Stimulated activated effector memory CD8-positive, alpha-beta T cell treated with anti-CD3 and anti-CD28 coated beads, Interleukin-12 subunit alpha, Interleukin-12 subunit beta, amount 100 ng/mL, for 72 hours (primary cell): ENCODE measurements around the gene CCL17.

ENCODE experiments used
- ATAC-seq: fragments of 150-1000 bp; cut with Tn5 transposase; 2 replicates; pipeline ENCODE4 v1.10.0; 2021
- DNase-seq, 2 donors: peaks; one replicate each; pipeline ENCODE4 v3.0.0; 2021 to 2022; ENCODE audit warnings: low spot score in 2 of 2
- H3K27ac Mint-ChIP-seq: one replicate; pipeline ENCODE4 v1.8.0; 2022; ENCODE audit warnings: mild to moderate bottlenecking, mixed read lengths
- H3K36me3 Mint-ChIP-seq: one replicate; pipeline ENCODE4 v1.8.0; 2022; ENCODE audit warnings: mild to moderate bottlenecking, mixed read lengths
- H3K4me1 Mint-ChIP-seq: one replicate; pipeline ENCODE4 v1.8.0; 2022; ENCODE audit warnings: mixed read lengths
- H3K4me3 Mint-ChIP-seq: one replicate; pipeline ENCODE4 v1.8.0; 2022; ENCODE audit warnings: mild to moderate bottlenecking, mixed read lengths
- H3K9me3 Mint-ChIP-seq: one replicate; pipeline ENCODE4 v1.8.0; 2022; ENCODE audit warnings: mixed read lengths

The CCL17 gene

DNA sequence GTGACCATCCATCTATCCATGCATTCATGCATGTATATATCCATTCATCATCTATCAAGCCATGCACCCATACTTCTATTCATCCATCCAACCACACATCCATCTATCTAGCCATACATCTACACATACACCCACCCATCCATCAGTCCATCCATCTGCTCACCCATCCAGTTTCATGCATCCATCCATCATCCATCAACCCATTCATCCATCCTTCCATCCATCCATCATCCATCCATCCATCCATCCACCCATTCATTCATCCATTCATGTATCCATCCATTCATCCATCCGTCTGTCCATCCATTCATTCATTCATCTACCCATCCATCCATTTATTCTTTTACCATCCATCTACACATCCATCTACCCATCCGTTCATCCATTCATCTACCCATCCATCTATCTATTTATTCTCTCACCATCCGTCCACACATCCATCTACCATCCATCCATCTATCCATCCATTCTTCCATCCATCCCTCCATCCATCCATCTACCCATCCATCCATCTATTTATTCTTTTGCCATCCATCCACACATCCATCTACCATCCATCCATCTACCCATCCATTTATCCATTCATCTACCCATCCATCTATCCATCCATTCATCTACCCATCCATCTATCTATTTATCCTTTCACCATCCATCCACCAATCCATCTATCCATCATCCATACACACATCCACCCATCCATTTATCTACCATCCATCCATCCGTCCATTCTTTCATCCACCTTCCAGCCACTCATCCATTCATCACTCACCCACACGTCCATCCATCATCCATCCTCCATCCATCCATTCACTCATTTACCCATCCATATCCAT is 3.2 kb downstream of the CCL17 start:
- Mint-ChIP-seq H3K27ac (no peak overlapping the region), H3K4me3 (no peak overlapping the region), H3K36me3 (peaks cover 5% of the 10 kb centered on the region), H3K4me1 (peaks cover 11% of the 10 kb centered on the region), H3K9me3 (no peaks in the 10 kb centered on the region)
- ATAC-seq: no peak
- no peak for DNase-seq

DNA sequence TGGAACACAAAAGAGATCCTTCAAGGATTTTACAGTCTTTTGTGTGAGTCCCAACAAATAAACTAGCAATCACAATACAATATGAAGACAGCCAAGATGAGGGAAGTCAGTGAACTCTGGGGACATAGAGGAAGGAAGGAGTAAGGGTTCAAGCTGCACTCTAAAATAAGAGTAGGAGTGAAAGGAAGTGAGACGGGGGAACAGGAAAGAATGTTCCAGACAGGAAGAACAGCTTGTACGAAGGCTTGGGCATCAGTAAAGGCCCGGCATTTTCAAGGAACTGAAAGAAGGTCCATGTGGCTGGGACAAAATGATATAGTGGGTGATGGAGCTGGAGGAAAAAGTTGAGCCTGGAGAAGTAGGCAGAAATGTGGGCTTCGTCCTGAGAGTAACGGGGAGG is 4.5 kb downstream of the CCL17 start:
- Mint-ChIP-seq H3K4me1 (peaks cover 16% of the 10 kb centered on the region), H3K4me3 (no peak overlapping the region), H3K36me3 (peaks cover 5% of the 10 kb centered on the region), H3K9me3 (no peaks in the 10 kb centered on the region), H3K27ac (peak overlapping the region; percentile 17)
- DNase-seq (no peak), ATAC-seq (no peak)

DNA sequence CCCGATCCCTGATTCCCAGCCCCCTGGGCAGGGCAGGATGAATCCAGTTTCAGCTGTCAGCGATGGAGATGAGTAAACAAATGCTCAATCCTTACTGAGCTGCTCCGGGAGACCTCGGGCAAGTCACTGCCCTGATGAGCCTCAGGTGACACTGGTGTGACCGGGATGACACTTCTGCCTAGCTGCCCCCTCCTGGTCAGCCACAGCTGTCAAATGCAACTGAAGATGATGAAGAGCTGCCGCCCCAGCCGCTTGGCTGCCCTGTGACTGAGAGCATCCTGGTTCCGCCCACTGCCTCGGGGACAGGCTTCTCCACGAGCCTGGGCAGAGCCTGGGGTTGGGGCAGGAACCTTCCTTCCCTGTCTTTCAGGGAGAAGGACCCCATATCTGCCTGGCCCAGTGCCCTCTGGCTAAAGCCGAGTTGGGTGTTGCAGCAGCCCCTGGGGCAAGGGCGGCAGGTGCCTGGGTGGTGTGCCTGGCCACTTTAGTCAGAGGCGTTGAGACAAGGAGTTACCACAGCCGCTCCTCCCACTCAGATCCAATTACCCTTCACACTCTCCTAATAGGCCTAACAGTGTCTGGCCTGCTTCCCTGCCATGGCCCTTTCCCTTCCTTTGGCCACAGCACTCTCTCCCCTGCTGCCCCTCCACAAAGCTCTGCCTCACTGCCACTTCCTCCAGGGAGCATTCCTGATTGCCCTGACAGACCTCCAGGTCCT is 5.5 kb downstream of the CCL17 start:
- no peak overlapping the region for H3K27ac Mint-ChIP-seq
- ATAC-seq: no peak
- H3K9me3 Mint-ChIP-seq: no peaks in the 10 kb centered on the region
- H3K4me1 Mint-ChIP-seq: peaks cover 11% of the 10 kb centered on the region
- H3K4me3 Mint-ChIP-seq: no peak overlapping the region
- H3K36me3 Mint-ChIP-seq: peaks cover 5% of the 10 kb centered on the region
- DNase-seq: no peak

DNA sequence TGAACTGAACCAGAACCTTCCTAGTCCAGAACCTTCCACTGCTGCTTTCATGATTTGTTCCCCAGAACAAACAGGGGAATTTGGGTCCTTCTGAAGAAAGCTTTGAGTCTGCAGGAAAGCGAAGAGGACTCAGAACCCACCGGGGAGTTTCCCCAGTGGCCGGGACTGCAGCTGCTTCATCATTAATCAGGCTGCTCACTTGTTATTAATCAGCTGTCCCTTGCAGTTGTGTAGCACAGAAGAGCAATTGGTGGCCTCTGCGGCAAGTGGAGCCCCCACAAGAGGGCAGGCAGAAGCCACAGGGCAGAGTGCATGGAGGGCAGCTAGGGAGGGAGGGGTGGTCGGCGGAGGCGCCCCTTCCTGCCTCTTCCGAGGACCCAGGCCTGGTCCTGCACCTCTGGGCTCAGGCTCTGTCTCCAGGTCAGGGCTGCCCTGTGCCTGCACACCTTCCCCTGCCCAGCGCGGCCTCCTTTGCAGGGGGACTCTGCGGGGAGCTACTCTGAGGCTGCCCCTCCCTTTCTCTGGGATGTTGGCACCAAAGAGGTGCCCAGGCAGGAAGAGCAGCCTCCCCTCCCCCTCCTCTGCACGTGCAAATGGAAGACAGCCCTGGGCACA is 6.9 kb downstream of the CCL17 start:
- Mint-ChIP-seq H3K9me3 (no peaks in the 10 kb centered on the region), H3K4me3 (no peak overlapping the region), H3K36me3 (peaks cover 5% of the 10 kb centered on the region), H3K27ac (no peak overlapping the region), H3K4me1 (peaks cover 8% of the 10 kb centered on the region)
- peak; percentile 33 for ATAC-seq
- no peak for DNase-seq

DNA sequence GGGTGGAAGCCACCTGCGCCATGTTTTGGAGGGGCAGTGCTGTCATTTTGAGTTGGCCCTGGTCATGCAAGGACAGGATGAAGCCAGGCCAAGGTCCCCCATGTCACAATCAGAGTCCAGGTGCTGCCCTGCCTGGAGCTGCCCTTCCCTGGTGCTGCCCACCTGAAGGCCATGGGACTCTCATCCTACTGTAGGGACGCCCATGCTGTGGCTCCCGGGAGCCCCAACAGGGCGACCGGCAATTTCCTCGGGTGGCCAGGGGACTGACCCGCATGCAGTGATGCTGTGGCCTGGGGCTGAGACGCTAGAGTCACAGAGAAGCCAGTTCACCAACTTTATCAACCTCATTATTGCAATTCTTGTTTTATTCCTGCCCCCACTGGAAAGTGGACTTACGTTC is 8.0 kb downstream of the CCL17 start:
- H3K36me3 Mint-ChIP-seq: peaks cover 14% of the 10 kb centered on the region
- no peak for ATAC-seq
- H3K4me3 Mint-ChIP-seq: no peak overlapping the region
- no peak overlapping the region for H3K27ac Mint-ChIP-seq
- no peak for DNase-seq
- H3K4me1 Mint-ChIP-seq: peaks cover 19% of the 10 kb centered on the region
- H3K9me3 Mint-ChIP-seq: no peaks in the 10 kb centered on the region

DNA sequence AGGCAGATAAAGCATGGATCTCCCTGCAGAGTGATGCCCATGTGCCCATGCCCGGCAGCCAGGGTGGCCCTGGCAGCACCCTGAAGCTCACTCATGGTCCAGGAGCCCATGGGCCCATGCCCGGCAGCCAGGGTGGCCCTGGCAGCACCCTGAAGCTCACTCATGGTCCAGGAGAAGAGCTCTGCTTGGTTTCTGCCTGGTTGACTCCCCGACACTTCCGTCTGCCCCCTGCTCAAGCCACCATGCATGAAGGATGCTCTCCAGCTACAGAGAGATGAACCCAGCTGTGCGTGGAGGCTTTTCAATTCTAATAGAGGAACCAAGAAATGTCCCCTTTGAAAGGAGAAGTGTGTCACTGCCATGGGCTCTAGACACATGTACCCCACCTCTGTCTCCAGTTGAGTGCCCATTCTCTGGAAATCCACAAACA is 8.7 kb downstream of the CCL17 start:
- peaks cover 25% of the 10 kb centered on the region for H3K4me1 Mint-ChIP-seq
- no peak overlapping the region for H3K4me3 Mint-ChIP-seq
- ATAC-seq: no peak
- no peak for DNase-seq
- no peaks in the 10 kb centered on the region for H3K9me3 Mint-ChIP-seq
- peaks cover 14% of the 10 kb centered on the region for H3K36me3 Mint-ChIP-seq
- no peak overlapping the region for H3K27ac Mint-ChIP-seq

DNA sequence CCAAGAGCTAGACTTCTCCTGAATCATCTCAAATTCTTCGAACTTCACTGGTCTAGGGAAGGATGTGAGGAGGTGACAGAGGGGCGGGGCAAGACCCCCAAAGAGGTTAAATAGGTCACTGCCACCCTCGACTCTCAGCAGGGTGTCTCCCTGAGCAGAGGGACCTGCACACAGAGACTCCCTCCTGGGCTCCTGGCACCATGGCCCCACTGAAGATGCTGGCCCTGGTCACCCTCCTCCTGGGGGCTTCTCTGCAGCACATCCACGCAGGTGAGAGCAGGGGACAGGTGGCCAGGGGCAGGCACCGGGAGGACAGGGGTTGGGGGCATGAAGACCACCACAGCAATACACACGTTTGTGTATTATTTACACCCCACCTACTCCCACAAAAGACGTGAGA is 9.2 kb downstream of the CCL17 start:
- H3K9me3 Mint-ChIP-seq: no peaks in the 10 kb centered on the region
- ATAC-seq: no peak
- DNase-seq: no peak
- no peak overlapping the region for H3K27ac Mint-ChIP-seq
- H3K4me3 Mint-ChIP-seq: no peak overlapping the region
- peaks cover 14% of the 10 kb centered on the region for H3K36me3 Mint-ChIP-seq
- peaks cover 29% of the 10 kb centered on the region for H3K4me1 Mint-ChIP-seq

DNA sequence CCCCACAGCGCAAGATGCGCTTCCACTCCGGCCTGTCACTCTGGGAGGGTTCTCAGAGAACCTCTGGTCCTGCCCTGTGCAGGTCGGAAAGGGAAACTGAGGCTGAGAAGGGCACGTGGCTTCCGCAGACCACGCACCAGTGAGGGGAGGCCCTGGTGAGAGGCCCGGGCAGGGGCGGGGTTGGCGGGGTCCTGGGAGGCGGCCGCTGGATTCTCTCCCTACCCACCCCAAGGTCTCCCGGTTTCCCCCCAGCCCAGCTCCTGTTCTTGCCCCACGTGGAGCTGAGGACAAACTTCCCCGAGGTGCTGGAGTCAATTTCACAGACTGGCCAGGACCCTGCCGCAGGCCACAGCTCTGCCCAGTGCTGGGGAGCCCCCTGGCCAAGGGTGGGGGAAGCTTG is 11.5 kb downstream of the CCL17 start:
- DNase-seq (no peak), ATAC-seq (no peak)
- peaks cover 14% of the 10 kb centered on the region for H3K36me3 Mint-ChIP-seq
- peak overlapping the region; percentile 95 for H3K27ac Mint-ChIP-seq
- peak overlapping the region; percentile 71 for H3K4me3 Mint-ChIP-seq
- H3K9me3 Mint-ChIP-seq: no peaks in the 10 kb centered on the region
- peaks cover 34% of the 10 kb centered on the region for H3K4me1 Mint-ChIP-seq

DNA sequence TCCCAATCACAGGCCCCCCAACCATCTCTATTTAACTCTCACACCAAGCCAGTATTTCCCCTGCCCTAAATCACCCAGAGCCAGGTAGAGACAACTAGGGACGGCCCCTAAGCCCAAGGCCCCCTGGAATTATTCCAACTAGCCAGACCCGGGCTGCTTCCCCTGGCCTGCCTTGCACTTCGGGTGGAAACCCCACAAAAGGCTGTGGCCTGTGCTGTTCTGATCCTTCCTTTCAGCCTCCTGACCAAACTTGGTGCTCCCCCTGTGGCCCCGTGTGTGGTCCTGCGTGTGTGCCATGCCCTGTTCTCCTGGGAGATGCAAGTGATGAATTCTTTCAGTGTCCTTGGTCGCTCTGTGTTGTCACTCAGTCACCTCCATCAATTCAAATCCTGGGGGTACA is 14.9 kb downstream of the CCL17 start:
- ATAC-seq (no peak), DNase-seq (no peak)
- Mint-ChIP-seq H3K36me3 (peaks cover 14% of the 10 kb centered on the region), H3K4me3 (no peak overlapping the region), H3K9me3 (no peaks in the 10 kb centered on the region), H3K27ac (peak overlapping the region; percentile 88), H3K4me1 (peaks cover 28% of the 10 kb centered on the region)

DNA sequence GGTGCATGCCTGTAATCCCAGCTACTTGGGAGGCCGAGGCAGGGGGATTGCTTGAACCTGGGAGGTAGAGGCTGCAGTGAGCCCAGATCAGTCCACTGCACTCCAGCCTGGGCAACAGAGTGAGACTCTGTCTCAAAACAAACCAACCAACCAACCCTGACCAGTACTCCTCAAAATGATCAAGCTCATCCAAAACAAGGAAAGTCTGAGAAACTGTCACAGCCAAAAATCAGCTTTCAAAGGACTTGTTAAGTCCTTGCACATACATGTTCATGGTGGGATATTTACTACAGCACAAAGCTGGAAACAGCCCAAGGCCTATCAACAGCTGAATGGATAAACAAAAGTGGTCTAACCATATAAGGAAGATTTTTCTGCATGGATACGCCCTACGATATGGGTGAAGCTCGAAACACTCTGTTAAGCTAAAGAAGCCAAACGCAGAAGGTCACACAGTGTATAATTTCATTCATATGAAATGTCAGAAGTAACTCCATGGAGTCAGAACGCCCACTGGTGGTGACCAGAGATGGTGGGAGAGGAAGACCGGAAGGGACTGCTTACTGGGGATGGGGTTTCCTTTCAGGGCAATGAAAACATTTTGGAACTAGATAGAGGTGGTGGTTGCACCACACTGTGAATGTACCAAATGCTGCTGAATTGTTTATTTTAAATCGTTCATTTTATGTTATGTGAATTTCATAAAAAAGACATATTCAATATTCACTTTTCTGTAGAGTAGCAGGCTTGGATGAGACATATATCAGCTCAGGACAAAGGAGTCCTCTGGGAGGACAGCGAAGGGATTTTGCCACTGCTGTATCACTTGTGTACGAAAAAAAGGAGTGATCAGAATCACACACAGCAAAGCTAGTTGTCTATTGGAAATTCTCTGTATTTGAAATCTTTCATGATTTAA is 17.7 kb downstream of the CCL17 start:
- H3K9me3 Mint-ChIP-seq: no peaks in the 10 kb centered on the region
- H3K36me3 Mint-ChIP-seq: peaks cover 2% of the 10 kb centered on the region
- no peak for ATAC-seq

DNA sequence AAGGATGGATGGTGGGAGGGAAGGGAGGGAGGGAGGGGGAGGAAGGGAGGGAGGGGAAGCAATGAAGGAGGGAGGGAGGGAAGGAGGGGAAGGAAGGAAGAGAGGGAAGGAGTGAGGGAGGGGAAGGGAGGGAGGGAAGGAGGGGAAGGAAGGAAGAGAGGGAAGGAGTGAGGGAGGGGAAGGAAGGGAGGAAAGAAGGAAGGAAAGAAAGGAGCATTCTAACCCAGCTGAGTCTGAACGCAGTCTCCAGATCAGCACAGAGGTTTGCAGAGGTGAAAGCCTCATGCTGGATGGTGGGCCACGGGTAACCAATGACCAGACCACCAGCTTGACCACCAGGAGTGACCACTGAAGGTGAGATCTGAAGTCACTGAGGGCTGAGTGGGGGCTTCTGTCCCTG is 18.6 kb downstream of the CCL17 start:
- Mint-ChIP-seq H3K36me3 (peaks cover 9% of the 10 kb centered on the region), H3K4me1 (peaks cover 10% of the 10 kb centered on the region), H3K27ac (no peak overlapping the region), H3K4me3 (no peak overlapping the region), H3K9me3 (no peaks in the 10 kb centered on the region)
- DNase-seq (no peak), ATAC-seq (no peak)

More for the DNA sequence above, 17.7 kb downstream of the CCL17 start:
- H3K4me3 Mint-ChIP-seq: no peak overlapping the region
- H3K27ac Mint-ChIP-seq: peak overlapping the region; percentile 46
- no peak for DNase-seq
- H3K4me1 Mint-ChIP-seq: peaks cover 17% of the 10 kb centered on the region

DNA sequence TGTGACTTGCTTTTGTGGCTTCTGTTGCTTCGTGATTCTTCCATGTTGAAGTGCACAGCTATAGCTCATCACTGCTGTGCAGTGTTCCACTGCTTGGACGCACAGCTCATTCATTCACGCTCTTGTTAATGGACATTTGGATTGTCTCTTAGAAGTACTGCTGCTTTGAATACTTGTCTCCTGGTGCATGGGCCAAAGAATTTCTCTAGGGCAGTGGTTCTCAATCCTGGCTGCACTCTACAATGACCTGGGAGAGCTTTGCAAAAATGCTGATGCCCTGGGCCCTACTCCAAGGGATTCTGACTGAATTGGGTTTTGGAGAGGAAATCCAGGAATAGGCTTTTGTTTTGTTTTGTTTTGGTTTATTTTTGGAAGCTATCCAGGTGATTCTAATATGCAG is 20.0 kb downstream of the CCL17 start:
- Mint-ChIP-seq H3K36me3 (peaks cover 24% of the 10 kb centered on the region), H3K4me1 (no peaks in the 10 kb centered on the region), H3K4me3 (no peak overlapping the region), H3K9me3 (no peaks in the 10 kb centered on the region), H3K27ac (no peak overlapping the region)
- ATAC-seq (no peak), DNase-seq (no peak)

DNA sequence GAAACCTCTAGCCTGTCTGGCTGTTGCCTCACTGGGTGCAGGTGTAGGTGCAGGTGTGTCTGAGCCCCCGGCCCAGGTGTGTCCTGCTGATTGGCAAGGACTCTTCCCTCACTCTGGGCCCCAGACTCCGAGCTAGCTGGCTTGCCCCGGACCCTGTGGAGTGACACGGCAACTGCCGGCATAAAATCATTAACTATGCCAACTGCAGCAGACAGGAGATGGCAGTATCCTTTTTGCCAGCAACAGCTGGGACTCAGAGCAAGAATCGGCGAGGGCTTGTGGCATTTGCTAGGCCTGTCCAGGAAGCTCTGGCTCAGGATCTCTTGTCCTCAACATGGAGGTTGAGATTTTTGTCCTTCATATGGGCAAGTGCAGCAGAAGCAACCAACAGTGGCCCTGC is 21.8 kb downstream of the CCL17 start:
- H3K9me3 Mint-ChIP-seq: no peaks in the 10 kb centered on the region
- no peak overlapping the region for H3K27ac Mint-ChIP-seq
- H3K36me3 Mint-ChIP-seq: peaks cover 41% of the 10 kb centered on the region

DNA sequence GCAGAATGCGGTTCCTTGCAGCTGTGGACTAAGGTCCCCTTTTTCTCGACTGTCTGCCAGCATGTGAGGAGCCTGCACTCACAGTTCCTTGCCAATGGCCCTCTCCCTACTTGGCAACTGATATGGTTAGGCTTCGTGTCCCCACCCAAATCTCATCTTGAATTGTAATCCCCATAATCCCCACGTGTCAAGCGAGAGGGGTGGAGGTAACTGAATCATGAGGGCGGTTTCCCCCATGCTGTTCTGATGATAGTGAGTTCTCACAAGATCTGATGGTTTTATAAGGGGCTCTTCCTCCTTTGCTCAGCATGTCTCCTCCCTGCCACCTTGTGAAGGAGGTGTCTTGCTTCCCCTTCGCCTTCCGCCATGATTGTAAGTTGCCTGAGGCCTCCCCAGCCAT is 22.7 kb downstream of the CCL17 start:
- Mint-ChIP-seq H3K4me1 (no peaks in the 10 kb centered on the region), H3K36me3 (peaks cover 51% of the 10 kb centered on the region), H3K27ac (peak overlapping the region; percentile 63), H3K9me3 (no peaks in the 10 kb centered on the region), H3K4me3 (no peak overlapping the region)
- ATAC-seq: no peak
- no peak for DNase-seq

More for the DNA sequence above, 21.8 kb downstream of the CCL17 start:
- no peaks in the 10 kb centered on the region for H3K4me1 Mint-ChIP-seq
- ATAC-seq: no peak
- no peak overlapping the region for H3K4me3 Mint-ChIP-seq
- no peak for DNase-seq

DNA sequence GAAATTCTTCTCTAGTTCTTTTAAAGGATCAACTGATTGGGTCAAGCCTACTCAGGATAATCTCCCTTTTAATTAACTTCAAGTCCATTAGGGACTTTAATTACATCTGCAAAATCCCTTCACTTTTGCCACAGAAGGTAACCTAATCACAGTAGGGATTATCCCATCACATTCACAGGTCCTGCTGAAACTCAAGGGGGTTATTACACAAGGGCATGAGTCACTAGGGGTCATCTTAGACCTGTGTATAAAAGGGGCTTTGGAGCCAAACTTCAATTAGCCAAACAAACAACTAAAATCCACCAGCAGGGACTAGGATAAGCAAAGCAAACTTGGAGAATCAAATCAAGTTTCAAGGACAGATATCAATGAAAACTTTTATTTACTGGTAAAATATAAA is 23.3 kb downstream of the CCL17 start:
- DNase-seq: no peak
- Mint-ChIP-seq H3K36me3 (peaks cover 56% of the 10 kb centered on the region), H3K9me3 (no peaks in the 10 kb centered on the region), H3K27ac (peak overlapping the region; percentile 63), H3K4me1 (no peaks in the 10 kb centered on the region), H3K4me3 (no peak overlapping the region)
- no peak for ATAC-seq
